ENCODE data around the gene NRXN3. TPM values are rescaled to one million over a fixed set of nuclear protein-coding genes. Genes with fewer than 3 reads are reported as not detected.

NRXN3 gene
- total and polyA plus RNA-seq, 2 experiments from 2014 or later: 1.0 to 1.8 TPM

- H3K4me1 Mint-ChIP-seq: peaks cover 21% of the 10 kb centered on the region
- Histone ChIP-seq H3K36me3 (ENCODE audit: insufficient read depth) (no peaks in the 10 kb centered on the region), H4K20me1 (replicated peaks; ENCODE audit: insufficient read depth) (no peaks in the 10 kb centered on the region), H3K9me2 (ENCODE audit: insufficient read depth) (no peaks in the 10 kb centered on the region), H3K79me2 (replicated peaks; ENCODE audit: insufficient read depth) (no peaks in the 10 kb centered on the region), H3K4me1 (ENCODE audit: insufficient read depth) (peaks cover 15% of the 10 kb centered on the region), H3K27ac (ENCODE audit: low read depth) (no peak overlapping the region), H3K27me3 (ENCODE audit: insufficient read depth) (no peaks in the 10 kb centered on the region), H3K4me2 (no peak overlapping the region), H2AFZ (no peak overlapping the region), H3F3A (replicated peaks; ENCODE audit: low read depth) (no peaks in the 10 kb centered on the region), H3K4me3 (no peak overlapping the region)
- H3K9me3 Mint-ChIP-seq: peaks cover 3% of the 10 kb centered on the region; the same call in 2 of the 3 replicates
- TF ChIP-seq, protein P1, sequence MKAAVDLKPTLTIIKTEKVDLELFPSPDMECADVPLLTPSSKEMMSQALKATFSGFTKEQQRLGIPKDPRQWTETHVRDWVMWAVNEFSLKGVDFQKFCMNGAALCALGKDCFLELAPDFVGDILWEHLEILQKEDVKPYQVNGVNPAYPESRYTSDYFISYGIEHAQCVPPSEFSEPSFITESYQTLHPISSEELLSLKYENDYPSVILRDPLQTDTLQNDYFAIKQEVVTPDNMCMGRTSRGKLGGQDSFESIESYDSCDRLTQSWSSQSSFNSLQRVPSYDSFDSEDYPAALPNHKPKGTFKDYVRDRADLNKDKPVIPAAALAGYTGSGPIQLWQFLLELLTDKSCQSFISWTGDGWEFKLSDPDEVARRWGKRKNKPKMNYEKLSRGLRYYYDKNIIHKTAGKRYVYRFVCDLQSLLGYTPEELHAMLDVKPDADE (IDR thresholded peaks at IDR 0.05): no peak
- TF ChIP-seq JUNB (IDR thresholded peaks at IDR 0.05; ENCODE audit: unreplicated experiment): no peak
- TF ChIP-seq CREB1 (CRISPR knock-in tag; IDR thresholded peaks at IDR 0.05; ENCODE audit: low read depth): no peak
- no peak for TF ChIP-seq EZH2phosphoT487 (IDR thresholded peaks at IDR 0.05; ENCODE audit: unreplicated experiment)
- TF ChIP-seq, protein P2, sequence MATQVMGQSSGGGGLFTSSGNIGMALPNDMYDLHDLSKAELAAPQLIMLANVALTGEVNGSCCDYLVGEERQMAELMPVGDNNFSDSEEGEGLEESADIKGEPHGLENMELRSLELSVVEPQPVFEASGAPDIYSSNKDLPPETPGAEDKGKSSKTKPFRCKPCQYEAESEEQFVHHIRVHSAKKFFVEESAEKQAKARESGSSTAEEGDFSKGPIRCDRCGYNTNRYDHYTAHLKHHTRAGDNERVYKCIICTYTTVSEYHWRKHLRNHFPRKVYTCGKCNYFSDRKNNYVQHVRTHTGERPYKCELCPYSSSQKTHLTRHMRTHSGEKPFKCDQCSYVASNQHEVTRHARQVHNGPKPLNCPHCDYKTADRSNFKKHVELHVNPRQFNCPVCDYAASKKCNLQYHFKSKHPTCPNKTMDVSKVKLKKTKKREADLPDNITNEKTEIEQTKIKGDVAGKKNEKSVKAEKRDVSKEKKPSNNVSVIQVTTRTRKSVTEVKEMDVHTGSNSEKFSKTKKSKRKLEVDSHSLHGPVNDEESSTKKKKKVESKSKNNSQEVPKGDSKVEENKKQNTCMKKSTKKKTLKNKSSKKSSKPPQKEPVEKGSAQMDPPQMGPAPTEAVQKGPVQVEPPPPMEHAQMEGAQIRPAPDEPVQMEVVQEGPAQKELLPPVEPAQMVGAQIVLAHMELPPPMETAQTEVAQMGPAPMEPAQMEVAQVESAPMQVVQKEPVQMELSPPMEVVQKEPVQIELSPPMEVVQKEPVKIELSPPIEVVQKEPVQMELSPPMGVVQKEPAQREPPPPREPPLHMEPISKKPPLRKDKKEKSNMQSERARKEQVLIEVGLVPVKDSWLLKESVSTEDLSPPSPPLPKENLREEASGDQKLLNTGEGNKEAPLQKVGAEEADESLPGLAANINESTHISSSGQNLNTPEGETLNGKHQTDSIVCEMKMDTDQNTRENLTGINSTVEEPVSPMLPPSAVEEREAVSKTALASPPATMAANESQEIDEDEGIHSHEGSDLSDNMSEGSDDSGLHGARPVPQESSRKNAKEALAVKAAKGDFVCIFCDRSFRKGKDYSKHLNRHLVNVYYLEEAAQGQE (IDR thresholded peaks at IDR 0.05; ENCODE audit: unreplicated experiment): no peak
- no peak for TF ChIP-seq EZH2 (IDR thresholded peaks at IDR 0.05; ENCODE audit: low read depth, unreplicated experiment)
- TF ChIP-seq STAT1 (IDR thresholded peaks at IDR 0.05; ENCODE audit: unreplicated experiment): no peak
- no peak for TF ChIP-seq CTCF (conservative IDR thresholded peaks at IDR 0.05; ENCODE audit: low read depth in 2 of 2)
- no peak for TF ChIP-seq ZNF331 (CRISPR knock-in tag; IDR thresholded peaks at IDR 0.05; ENCODE audit: low read depth)
- TF ChIP-seq POLR2AphosphoS5 (IDR thresholded peaks at IDR 0.05; ENCODE audit: low read depth): no peak
- TF ChIP-seq ZNF114 (CRISPR knock-in tag; IDR thresholded peaks at IDR 0.05): no peak
- TF ChIP-seq NANOG (IDR thresholded peaks at IDR 0.05; ENCODE audit: borderline replicate concordance): no peak
- TF ChIP-seq, protein P3, sequence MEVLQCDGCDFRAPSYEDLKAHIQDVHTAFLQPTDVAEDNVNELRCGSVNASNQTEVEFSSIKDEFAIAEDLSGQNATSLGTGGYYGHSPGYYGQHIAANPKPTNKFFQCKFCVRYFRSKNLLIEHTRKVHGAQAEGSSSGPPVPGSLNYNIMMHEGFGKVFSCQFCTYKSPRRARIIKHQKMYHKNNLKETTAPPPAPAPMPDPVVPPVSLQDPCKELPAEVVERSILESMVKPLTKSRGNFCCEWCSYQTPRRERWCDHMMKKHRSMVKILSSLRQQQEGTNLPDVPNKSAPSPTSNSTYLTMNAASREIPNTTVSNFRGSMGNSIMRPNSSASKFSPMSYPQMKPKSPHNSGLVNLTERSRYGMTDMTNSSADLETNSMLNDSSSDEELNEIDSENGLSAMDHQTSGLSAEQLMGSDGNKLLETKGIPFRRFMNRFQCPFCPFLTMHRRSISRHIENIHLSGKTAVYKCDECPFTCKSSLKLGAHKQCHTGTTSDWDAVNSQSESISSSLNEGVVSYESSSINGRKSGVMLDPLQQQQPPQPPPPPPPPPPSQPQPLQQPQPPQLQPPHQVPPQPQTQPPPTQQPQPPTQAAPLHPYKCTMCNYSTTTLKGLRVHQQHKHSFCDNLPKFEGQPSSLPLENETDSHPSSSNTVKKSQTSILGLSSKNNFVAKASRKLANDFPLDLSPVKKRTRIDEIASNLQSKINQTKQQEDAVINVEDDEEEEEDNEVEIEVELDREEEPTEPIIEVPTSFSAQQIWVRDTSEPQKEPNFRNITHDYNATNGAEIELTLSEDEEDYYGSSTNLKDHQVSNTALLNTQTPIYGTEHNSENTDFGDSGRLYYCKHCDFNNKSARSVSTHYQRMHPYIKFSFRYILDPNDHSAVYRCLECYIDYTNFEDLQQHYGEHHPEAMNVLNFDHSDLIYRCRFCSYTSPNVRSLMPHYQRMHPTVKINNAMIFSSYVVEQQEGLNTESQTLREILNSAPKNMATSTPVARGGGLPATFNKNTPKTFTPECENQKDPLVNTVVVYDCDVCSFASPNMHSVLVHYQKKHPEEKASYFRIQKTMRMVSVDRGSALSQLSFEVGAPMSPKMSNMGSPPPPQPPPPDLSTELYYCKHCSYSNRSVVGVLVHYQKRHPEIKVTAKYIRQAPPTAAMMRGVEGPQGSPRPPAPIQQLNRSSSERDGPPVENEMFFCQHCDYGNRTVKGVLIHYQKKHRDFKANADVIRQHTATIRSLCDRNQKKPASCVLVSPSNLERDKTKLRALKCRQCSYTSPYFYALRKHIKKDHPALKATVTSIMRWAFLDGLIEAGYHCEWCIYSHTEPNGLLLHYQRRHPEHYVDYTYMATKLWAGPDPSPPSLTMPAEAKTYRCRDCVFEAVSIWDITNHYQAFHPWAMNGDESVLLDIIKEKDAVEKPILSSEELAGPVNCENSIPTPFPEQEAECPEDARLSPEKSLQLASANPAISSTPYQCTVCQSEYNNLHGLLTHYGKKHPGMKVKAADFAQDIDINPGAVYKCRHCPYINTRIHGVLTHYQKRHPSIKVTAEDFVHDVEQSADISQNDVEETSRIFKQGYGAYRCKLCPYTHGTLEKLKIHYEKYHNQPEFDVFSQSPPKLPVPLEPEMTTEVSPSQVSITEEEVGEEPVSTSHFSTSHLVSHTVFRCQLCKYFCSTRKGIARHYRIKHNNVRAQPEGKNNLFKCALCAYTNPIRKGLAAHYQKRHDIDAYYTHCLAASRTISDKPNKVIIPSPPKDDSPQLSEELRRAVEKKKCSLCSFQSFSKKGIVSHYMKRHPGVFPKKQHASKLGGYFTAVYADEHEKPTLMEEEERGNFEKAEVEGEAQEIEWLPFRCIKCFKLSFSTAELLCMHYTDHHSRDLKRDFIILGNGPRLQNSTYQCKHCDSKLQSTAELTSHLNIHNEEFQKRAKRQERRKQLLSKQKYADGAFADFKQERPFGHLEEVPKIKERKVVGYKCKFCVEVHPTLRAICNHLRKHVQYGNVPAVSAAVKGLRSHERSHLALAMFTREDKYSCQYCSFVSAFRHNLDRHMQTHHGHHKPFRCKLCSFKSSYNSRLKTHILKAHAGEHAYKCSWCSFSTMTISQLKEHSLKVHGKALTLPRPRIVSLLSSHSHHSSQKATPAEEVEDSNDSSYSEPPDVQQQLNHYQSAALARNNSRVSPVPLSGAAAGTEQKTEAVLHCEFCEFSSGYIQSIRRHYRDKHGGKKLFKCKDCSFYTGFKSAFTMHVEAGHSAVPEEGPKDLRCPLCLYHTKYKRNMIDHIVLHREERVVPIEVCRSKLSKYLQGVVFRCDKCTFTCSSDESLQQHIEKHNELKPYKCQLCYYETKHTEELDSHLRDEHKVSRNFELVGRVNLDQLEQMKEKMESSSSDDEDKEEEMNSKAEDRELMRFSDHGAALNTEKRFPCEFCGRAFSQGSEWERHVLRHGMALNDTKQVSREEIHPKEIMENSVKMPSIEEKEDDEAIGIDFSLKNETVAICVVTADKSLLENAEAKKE (CRISPR knock-in tag; IDR thresholded peaks at IDR 0.05): no peak
- no peak overlapping the region for H3K27ac Mint-ChIP-seq
- DNase-seq (ENCODE audit: low spot score) (no peak), ATAC-seq (no peak)
- H3K36me3 Mint-ChIP-seq (ENCODE audit: low read depth): peaks cover 3% of the 10 kb centered on the region; the same call in 1 of the 3 replicates
- H3K27me3 Mint-ChIP-seq (ENCODE audit: insufficient read depth, low read depth, poor library complexity): no peaks in the 10 kb centered on the region
- no peak overlapping the region for H3K4me3 Mint-ChIP-seq
These were observed 1148.2 kb downstream of the NRXN3 start for GRCh38 chr14:79318371-79318770.

Measured in GM23338 (cell line).